ENCODE results near the gene MUCL3.

The MUCL3 gene

GRCh38 chr6:30972816-30973215, 32.0 kb downstream of the MUCL3 start:
- no peak overlapping the region for H3K4me3 ChIP-seq (ENCODE audit: low read depth, low read length)
- TF ChIP-seq CTCF (IDR thresholded peaks at IDR 0.05; ENCODE audit: low read depth, low read length) = no peak

GRCh38 chr6:30974490-30975252, 33.9 kb downstream of the MUCL3 start:
- TF ChIP-seq CTCF (IDR thresholded peaks at IDR 0.05; ENCODE audit: low read depth, low read length) = no peak
- H3K4me3 ChIP-seq (ENCODE audit: low read depth, low read length) = no peak overlapping the region

DNA sequence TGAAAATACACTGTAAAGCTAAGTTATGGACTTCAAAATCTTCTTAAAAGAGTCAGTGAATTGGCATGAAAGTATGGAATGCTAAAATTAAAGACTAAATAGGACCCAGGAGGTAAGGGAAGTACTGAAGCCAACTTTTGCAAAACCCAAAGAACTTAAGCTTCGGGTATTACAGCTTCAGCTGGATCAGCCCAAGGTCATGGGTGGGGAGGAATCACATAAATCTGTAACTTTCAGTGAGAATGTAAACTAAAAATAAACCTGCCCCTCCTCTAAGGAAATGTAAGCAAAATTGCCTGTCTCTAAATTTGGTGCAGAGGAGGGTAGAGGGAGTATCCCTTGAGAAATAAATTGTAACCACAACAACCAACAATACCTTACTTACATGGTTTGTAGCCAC, 38.4 kb downstream of the MUCL3 start:
- H3K4me3 ChIP-seq (ENCODE audit: low read depth, low read length) = no peak overlapping the region
- no peak for TF ChIP-seq CTCF (IDR thresholded peaks at IDR 0.05; ENCODE audit: low read depth, low read length)

DNA sequence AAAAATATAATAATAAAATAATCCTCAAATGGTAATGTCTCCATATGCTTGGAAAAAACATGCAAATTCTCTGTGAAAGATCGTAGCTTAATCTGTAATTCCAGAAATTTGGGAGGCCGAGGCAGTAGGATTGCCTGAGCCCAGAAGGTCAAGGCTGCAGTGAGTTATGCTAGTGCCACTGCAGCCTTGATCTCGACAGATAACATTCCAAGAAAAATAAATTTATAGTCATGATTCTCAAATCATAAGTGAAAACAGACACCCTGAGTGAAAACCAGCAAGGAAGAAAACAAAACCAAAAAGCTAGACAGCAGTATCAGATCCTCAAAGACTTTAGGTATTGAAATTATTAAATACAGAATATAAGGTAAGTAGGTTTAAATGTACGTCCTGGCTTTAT, 38.9 kb downstream of the MUCL3 start:
- H3K4me3 ChIP-seq (ENCODE audit: low read depth, low read length) = no peak overlapping the region
- no peak for TF ChIP-seq CTCF (IDR thresholded peaks at IDR 0.05; ENCODE audit: low read depth, low read length)

- TF ChIP-seq CTCF (IDR thresholded peaks at IDR 0.05; ENCODE audit: low read depth, low read length) = peak; percentile 30
These were observed 41.4 kb downstream of the MUCL3 start for GRCh38 chr6:30981942-30982772.

GRCh38 chr6:30983439-30983838, 42.7 kb downstream of the MUCL3 start, which contains the start of gene MUC21:
MUC21 (plus strand) TSS chr6:30983718; CDS start chr6:30983959, 241 bp downstream.
- H3K4me3 ChIP-seq (ENCODE audit: low read depth, low read length) = no peak within 1 kb of the TSS
- TF ChIP-seq CTCF (IDR thresholded peaks at IDR 0.05; ENCODE audit: low read depth, low read length) = no peak

More at GRCh38 chr6:30981942-30982772, 41.4 kb downstream of the MUCL3 start:
- H3K4me3 ChIP-seq (ENCODE audit: low read depth, low read length) = peak overlapping the region; percentile 37; the same call in 1 of the 2 replicates

GRCh38 chr6:30985490-30985889, 44.7 kb downstream of the MUCL3 start:
- no peak overlapping the region for H3K4me3 ChIP-seq (ENCODE audit: low read depth, low read length)
- TF ChIP-seq CTCF (IDR thresholded peaks at IDR 0.05; ENCODE audit: low read depth, low read length) = no peak

Measured in WI38 (cell line).